GM19452 (cell line): ENCODE data around the gene CLIC2.
"Not testable (repeated sequence)": the region's sequence is repeated elsewhere in the genome, so short reads cannot be mapped to it uniquely, and the experiment has no call there.

Experiments used
- ATAC-seq: cut with Tn5 transposase; IDR thresholded peaks from one replicate; pipeline ENCODE4 v1.9.1; 2021; ENCODE audit not compliant: unreplicated experiment

CLIC2 gene

DNA sequence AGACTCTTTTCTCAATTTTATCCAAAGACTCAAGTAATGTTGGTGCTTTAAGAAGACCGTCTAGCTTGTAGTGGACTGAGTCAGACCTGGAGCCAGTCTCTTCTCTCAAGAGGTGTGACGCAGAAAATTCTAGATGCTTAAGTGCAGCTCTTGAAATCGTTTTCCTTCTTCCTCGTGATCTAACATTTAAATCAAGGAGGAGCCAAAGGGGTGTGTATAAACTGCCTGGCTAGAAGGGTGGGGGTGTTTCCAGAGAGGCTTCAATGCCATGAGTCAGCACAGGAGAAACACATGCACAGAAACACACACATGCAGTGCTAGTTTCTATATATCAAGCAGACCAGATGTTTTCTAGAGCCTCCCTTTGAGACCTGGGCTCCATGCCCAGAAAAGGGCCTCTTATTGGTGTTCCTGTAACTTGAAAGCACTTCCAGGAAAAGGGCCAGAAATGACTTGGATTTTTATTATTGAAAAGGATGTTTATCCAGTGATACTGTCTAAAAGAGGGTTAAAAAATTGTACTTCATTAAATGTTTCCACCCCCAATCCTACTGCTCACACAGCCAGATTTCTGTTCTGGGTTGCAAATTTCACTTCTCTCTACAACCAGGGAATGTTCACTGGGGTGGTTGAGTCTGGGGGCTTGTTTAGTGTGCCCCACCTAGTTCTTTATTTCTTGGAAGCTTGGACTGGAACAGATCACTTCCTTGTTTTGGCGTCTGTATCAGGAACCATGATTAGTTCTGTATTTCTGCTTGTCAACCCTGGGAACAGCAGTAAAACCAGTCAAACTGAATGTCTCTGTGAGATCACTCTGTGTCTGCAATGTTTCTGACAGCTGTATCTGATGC, at the start of gene CLIC2:
CLIC2 (minus strand) TSS at position 129 of the 851 bp plus-strand sequence. CDS start 187 bp downstream, outside the sequence.
- no peak for ATAC-seq

- peak; percentile 46 for ATAC-seq
These were observed 48.1 kb upstream of the CLIC2 start for GRCh38 chrX:155382529-155382967.

DNA sequence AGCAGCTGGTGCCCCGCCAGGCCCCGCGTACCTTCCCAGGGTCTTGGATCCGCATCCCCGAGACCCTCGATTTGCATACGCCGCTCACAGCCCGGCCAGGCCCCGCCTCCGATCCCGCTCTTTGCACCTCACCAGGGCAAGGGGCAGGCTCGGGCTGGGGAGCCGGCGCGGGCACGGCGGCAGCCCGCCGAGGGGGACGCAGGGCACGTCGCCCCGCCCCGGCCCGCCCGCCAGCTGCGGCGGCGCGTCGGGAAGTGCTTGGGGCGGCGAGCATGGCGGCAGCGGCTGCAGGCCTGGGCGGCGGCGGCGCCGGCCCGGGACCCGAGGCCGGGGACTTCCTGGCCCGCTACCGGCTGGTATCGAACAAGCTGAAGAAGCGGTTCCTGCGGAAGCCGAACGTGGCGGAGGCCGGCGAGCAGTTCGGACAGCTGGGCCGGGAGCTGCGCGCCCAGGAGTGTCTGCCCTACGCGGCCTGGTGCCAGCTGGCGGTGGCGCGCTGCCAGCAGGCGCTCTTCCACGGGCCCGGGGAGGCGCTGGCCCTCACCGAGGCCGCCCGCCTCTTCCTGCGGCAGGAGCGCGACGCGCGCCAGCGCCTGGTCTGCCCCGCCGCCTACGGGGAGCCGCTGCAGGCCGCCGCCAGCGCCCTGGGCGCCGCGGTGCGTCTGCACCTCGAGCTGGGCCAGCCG, 47.6 kb upstream of the CLIC2 start, which contains the start of gene F8A2:
F8A2 (plus strand) TSS at position 253 of the 686 bp plus-strand sequence; CDS start at position 273, 20 bp downstream.
- ATAC-seq: peak; percentile 78

GRCh38 chrX:155379802-155380201, 45.4 kb upstream of the CLIC2 start:
- not testable (repeated sequence) for ATAC-seq

- peak; percentile 77 for ATAC-seq
These were observed 39.5 kb upstream of the CLIC2 start for GRCh38 chrX:155373777-155374458.

DNA sequence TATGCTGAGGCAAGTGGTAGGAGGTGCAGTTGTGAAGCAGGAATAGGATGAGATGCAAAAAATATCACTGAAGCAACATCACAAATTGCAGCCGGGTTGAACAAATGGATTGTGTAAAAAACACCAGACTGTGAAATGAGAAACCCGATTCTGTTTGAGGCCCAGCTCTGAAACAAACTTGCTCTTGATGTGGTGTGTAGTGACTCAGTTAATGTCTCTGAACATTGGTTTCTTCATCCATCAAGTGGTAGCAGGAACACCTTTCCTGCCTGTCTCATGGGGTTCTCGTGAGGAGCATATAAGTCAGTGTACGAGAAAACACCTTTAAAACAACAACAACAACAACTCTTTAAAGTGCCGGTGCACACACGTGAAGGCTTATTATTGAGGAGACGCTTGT, 29.3 kb upstream of the CLIC2 start:
- not testable (repeated sequence) for ATAC-seq

DNA sequence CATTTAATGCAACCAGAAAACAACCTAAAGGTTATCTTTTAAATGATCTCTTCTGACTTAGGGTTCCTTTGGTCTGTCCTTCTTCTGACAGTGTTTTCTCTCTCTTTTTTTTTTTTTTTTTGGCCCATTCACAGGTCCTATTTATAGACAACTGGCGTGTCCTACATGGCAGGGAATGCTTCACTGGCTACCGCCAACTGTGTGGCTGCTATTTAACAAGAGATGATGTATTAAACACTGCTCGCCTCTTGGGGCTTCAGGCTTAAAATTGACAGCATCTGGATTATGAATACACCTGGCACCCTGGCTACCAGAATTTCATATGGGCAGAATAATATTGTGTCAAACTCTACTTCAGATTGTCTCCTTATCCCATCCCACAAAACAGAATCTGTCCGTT, 15.0 kb upstream of the CLIC2 start:
- ATAC-seq: not testable (repeated sequence)

- not testable (repeated sequence) for ATAC-seq
These were observed 11.3 kb upstream of the CLIC2 start for GRCh38 chrX:155345689-155346088.

GRCh38 chrX:155335337-155335712, 911 bp upstream of the CLIC2 start:
- ATAC-seq: not testable (repeated sequence)

DNA sequence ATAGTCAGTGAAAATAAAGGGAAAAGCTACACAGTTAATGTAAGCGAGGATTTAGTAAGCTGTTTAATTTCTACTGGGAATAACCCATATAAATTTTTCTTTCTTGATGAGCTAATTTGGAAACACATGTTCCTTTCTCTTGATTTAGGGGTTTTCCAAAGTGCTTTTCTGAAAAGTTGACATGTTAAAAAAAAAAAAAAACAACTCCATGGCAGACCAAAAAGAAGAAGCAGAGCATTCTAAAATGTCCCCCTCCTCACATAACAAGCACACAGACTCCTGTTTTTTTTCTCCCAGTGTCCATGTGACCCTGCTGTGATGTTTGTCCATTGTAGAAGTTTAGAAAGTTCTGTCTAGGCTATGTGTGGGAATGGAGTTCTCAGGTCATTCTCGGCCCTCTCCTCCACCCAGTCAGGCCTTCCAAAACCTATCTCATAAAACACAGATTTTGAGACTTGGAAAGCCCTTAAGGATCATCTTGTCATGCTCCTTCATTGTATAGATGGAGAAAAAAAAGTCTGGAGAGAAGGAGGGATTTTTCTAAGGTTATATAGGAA, 792 bp downstream of the CLIC2 start:
- ATAC-seq: no peak

GRCh38 chrX:155330992-155331391, 3.4 kb downstream of the CLIC2 start:
- ATAC-seq: no peak

GRCh38 chrX:155329293-155329692, 5.1 kb downstream of the CLIC2 start:
- no peak for ATAC-seq

- no peak for ATAC-seq
These were observed 7.8 kb downstream of the CLIC2 start for GRCh38 chrX:155326610-155327009.

DNA sequence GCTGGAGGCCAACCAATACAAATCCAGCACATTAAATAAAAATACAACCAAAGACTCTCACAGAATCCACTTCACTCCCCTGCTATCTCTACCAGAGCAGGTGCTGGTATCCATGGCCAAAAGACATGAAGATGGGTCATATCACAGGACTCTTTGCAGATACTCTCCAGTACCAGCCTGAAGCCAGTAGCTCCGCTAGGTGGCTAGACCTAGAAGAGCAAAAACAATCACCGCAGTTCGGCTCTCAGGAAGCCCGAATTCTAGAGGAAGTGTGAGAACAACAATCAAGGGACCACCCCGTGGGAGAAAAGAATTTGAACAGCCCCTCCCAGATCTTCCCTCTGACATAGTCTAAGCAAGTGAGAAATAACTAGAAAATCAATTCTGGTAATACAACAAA, 20.2 kb downstream of the CLIC2 start:
- no peak for ATAC-seq

DNA sequence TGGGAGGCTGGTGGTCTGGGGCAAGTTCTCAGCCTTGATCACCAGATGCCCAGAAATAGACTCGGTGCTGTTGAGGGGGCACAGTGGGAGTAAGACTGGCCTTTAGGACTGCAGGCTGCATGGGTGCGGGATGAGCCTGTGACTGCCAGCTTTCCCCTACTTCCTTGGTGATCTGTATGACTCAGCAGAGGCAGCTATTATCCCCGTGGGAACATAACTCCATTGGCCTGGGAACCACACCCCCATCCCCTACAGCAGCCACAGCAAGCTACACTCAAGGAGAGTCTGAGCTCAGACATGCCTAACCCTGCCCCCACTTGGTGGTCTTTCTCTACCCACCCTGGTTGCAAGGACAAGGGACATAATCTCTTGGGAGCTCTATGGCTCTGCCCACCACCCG, 20.6 kb downstream of the CLIC2 start:
- no peak for ATAC-seq

GRCh38 chrX:155293771-155294170, 40.6 kb downstream of the CLIC2 start:
- ATAC-seq: no peak

- no peak for ATAC-seq
These were observed 54.5 kb downstream of the CLIC2 start for GRCh38 chrX:155279873-155280272.

- no peak for ATAC-seq
These were observed 63.4 kb downstream of the CLIC2 start for GRCh38 chrX:155270969-155271368.

DNA sequence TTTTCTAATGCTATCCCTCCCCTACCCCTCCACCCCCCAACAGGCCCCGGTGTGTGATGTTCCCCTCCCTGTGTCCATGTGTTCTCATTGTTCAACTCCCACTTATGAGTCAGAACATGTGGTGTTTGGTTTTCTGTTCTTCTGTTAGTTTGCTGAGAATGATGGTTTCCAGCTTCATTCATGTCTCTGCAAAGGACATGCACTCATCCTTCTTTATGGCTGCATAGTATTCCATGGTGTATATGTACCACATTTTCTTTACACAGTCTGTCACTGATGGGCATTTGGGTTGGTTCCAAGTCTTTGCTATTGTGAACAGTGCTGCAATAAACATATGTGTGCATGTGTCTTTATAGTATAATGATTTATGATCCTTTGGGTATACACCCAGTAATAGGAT, 66.4 kb downstream of the CLIC2 start:
- not testable (repeated sequence) for ATAC-seq

- no peak for ATAC-seq
These were observed 68.0 kb downstream of the CLIC2 start for GRCh38 chrX:155266439-155266838.
